Astrocyte of the cerebellum (primary cell): ENCODE data around the gene SGCE.

Experiments used
- DNase-seq: peaks from one replicate; pipeline ENCODE4 v3.0.0-alpha.2; 2011; ENCODE audit warnings: low read depth
- H3K4me3 ChIP-seq: 2 replicates; pipeline ENCODE4 v1.5.1; 2011; ENCODE audit warnings: mild to moderate bottlenecking, low read depth, low read length, moderate library complexity
- in situ Hi-C: cut with HindIII; loops from 2 replicates; pipeline ENCODE4 v1.10.0; 2017; ENCODE audit warnings: low sequenced_read_pairs
- TF ChIP-seq, protein P1 (sequence below): IDR thresholded peaks from 2 replicates; pipeline ENCODE4 v1.5.1; 2012; ENCODE audit warnings: low read length, low read depth, moderate library complexity, mild to moderate bottlenecking; ENCODE audit errors: missing control alignments

Gene SGCE

GRCh38 chr7:94660006-94660405 is 4.1 kb upstream of the SGCE start:
- H3K4me3 ChIP-seq, result no peak overlapping the region
- DNase-seq, result no peak
- TF ChIP-seq, protein P1, sequence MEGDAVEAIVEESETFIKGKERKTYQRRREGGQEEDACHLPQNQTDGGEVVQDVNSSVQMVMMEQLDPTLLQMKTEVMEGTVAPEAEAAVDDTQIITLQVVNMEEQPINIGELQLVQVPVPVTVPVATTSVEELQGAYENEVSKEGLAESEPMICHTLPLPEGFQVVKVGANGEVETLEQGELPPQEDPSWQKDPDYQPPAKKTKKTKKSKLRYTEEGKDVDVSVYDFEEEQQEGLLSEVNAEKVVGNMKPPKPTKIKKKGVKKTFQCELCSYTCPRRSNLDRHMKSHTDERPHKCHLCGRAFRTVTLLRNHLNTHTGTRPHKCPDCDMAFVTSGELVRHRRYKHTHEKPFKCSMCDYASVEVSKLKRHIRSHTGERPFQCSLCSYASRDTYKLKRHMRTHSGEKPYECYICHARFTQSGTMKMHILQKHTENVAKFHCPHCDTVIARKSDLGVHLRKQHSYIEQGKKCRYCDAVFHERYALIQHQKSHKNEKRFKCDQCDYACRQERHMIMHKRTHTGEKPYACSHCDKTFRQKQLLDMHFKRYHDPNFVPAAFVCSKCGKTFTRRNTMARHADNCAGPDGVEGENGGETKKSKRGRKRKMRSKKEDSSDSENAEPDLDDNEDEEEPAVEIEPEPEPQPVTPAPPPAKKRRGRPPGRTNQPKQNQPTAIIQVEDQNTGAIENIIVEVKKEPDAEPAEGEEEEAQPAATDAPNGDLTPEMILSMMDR, result no peak
- in situ Hi-C loops, result no loop called here

- peak overlapping the region; percentile 25 for H3K4me3 ChIP-seq
- DNase-seq, result no peak
- TF ChIP-seq, protein P1, result no peak
- in situ Hi-C loops, result no loop called here
These were observed 2.9 kb upstream of the SGCE start for GRCh38 chr7:94658826-94659225.

- peak overlapping the region; percentile 61 for H3K4me3 ChIP-seq
- TF ChIP-seq, protein P1, result no peak
- in situ Hi-C loops, result no loop called here
- DNase-seq, result peak; percentile 86
These were observed 2.1 kb upstream of the SGCE start for GRCh38 chr7:94657771-94658693.

DNA sequence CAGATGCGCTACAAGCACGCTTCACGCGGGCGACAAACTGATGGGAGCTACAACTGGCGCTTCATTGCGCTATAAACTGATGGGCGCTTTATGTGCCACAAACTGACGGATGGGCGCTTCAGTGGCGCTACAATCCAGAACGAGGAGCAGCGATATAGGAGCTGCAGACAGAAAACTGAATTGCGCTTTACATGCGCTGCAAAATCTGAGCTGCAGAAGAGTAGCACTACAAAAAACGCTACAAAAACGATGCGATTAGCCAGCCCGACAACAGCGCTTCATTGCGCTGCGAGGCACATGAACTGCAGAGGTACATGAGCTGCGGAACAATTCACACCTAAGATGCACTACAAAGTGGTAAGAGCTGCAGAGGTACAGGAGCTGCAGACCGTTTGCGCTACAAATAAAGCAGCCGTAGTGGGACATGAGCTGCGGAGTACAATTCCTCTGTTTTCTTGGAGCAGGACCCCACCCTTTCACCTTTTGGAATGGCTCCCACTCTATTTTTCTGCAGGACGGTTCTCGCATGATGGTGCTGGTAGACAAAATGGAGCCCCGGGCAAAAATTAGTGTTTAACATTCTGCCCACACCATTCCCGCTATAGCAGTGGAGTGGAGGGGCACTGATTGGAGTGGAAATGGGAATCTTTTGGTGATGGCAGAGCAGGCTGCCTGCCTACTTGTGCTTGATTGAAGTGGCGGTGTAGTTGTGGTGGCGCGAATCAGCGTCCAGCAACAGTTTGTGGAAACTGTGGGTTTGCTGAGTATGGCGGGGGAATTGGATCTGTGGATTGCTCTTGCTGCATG is 1.2 kb upstream of the SGCE start:
- peak overlapping the region; percentile 61 for H3K4me3 ChIP-seq
- DNase-seq, result no peak
- in situ Hi-C loops, result no loop called here
- TF ChIP-seq, protein P1, result no peak

- in situ Hi-C loops, result no loop called here
- TF ChIP-seq, protein P1, result no peak
- H3K4me3 ChIP-seq, result peak overlapping the region; percentile 61
- DNase-seq, result no peak
These were observed 658 bp upstream of the SGCE start for GRCh38 chr7:94656658-94656924.

GRCh38 chr7:94655126-94655847 is 646 bp downstream of the SGCE start:
- TF ChIP-seq, protein P1, result no peak
- in situ Hi-C loops, result no loop called here
- H3K4me3 ChIP-seq, result peak overlapping the region; percentile 61
- peak; percentile 80 for DNase-seq
